Skeletal muscle tissue (tissue), 4 donors: ENCODE data around the gene UST. TPM values are rescaled to one million over a fixed set of nuclear protein-coding genes. Genes with fewer than 3 reads are reported as not detected.
"Not testable (repeated sequence)": the region's sequence is repeated elsewhere in the genome, so short reads cannot be mapped to it uniquely, and the experiment has no call there.

Source experiments
- H3K27ac ChIP-seq: one replicate; pipeline ENCODE4 v1.7.0; 2013; ENCODE audit warnings: mild to moderate bottlenecking, low read depth, low read length, inconsistent platforms
- H3K27me3 ChIP-seq, 3 donors: one replicate each; pipeline ENCODE4 v1.7.0; 2013; ENCODE audit warnings: low read length in 3 of 3; ENCODE audit not compliant: control insufficient read depth in 3 of 3, insufficient read depth in 3 of 3
- H3K36me3 ChIP-seq, 3 donors: one replicate each; pipeline ENCODE4 v1.7.0; 2013; ENCODE audit warnings: low read length in 3 of 3; ENCODE audit not compliant: control insufficient read depth in 3 of 3, insufficient read depth in 3 of 3
- H3K4me1 ChIP-seq, 3 donors: one replicate each; pipeline ENCODE4 v1.7.0; 2013; ENCODE audit warnings: low read length in 3 of 3, mild to moderate bottlenecking in 3 of 3; ENCODE audit not compliant: control insufficient read depth in 3 of 3, insufficient read depth in 3 of 3
- H3K4me3 ChIP-seq, 3 donors: one replicate each; pipeline ENCODE4 v1.7.0; 2013; ENCODE audit warnings: low read length in 3 of 3
- H3K9ac ChIP-seq, 3 donors: one replicate each; pipeline ENCODE4 v1.7.0; 2013; ENCODE audit warnings: low read length in 3 of 3, mild to moderate bottlenecking in 3 of 3, moderate library complexity in 2 of 3, low read depth in 1 of 3
- H3K9me3 ChIP-seq, 3 donors: one replicate each; pipeline ENCODE4 v1.7.0; 2013; ENCODE audit warnings: low read length in 3 of 3; ENCODE audit not compliant: control insufficient read depth in 3 of 3
- total RNA-seq: library from RNA; depleted of rRNA; stranded (reverse); fragments of >200 nt; gene quantifications from one replicate; pipeline ENCODE4 v1.2.3, GENCODE V29; 2014
- donor health status: Osteomylitis.

UST gene
- total RNA-seq, 1 donor from 2014 or later: 14.6 TPM

DNA sequence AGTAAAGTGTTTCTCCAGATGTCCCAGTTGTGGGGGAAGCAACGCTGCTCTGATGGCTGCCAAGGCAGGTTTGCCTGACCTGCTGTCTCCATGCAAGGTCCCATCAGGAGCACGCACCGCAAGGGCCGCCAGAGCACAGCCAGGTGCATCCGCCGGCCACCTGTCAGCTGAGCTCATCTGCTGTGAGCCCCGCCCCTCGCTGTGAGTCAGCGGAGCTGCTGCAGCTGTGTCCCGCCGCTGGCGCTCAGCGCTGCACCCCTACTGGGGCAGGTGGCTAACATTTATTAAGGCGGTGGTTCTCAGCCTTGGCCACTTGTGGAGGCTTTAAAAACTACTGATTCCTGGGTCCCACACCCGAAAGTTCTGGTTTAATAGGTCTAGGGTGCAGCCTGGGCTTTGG, 225.7 kb downstream of the UST start:
- H3K4me1 ChIP-seq: peaks cover 0 to 6% (median 6%) of the 10 kb centered on the region in 3 donors
- H3K27ac ChIP-seq: no peak overlapping the region
- H3K36me3 ChIP-seq: no peaks in the 10 kb centered on the region
- no peak overlapping the region for H3K4me3 ChIP-seq
- no peak overlapping the region for H3K9ac ChIP-seq
- peaks cover 0 to 2% (median 0%) of the 10 kb centered on the region in 3 donors for H3K9me3 ChIP-seq
- H3K27me3 ChIP-seq: peaks cover 9 to 18% (median 15%) of the 10 kb centered on the region in 3 donors

- no peak overlapping the region for H3K27ac ChIP-seq
- no peak overlapping the region for H3K9ac ChIP-seq
- peaks cover 9 to 18% (median 10%) of the 10 kb centered on the region in 3 donors for H3K27me3 ChIP-seq
- no peak overlapping the region for H3K4me3 ChIP-seq
- H3K36me3 ChIP-seq: no peaks in the 10 kb centered on the region
- peaks cover 0 to 6% (median 6%) of the 10 kb centered on the region in 3 donors for H3K4me1 ChIP-seq
- H3K9me3 ChIP-seq: peaks cover 0 to 2% (median 0%) of the 10 kb centered on the region in 3 donors
Observed at GRCh38 chr6:148973538-148974208, 226.8 kb downstream of the UST start.

DNA sequence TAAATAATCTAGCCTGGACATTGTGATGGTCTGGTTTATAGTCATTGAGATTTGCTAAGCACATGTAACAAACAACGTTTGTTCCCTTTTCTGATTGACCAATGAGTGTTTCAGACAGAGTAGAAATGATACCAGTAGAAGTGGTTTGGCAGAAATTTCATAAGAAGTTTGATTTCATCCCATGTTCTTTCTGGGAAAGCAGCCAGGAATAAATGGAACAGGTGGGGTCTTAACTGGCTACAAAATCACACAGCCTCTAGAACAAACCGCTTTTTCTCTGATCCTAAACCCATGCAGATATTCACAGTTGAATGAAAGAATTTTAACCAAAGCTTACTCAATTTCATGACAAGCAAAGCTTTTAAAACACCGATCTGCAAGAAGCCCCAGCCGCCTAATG, 227.5 kb downstream of the UST start:
- H3K27me3 ChIP-seq: peaks cover 9 to 17% (median 10%) of the 10 kb centered on the region in 3 donors
- H3K4me1 ChIP-seq: peaks cover 0 to 6% (median 6%) of the 10 kb centered on the region in 3 donors
- H3K9me3 ChIP-seq: peaks cover 0 to 2% (median 0%) of the 10 kb centered on the region in 3 donors
- H3K36me3 ChIP-seq: no peaks in the 10 kb centered on the region
- H3K27ac ChIP-seq: no peak overlapping the region
- H3K9ac ChIP-seq: no peak overlapping the region
- H3K4me3 ChIP-seq: no peak overlapping the region

DNA sequence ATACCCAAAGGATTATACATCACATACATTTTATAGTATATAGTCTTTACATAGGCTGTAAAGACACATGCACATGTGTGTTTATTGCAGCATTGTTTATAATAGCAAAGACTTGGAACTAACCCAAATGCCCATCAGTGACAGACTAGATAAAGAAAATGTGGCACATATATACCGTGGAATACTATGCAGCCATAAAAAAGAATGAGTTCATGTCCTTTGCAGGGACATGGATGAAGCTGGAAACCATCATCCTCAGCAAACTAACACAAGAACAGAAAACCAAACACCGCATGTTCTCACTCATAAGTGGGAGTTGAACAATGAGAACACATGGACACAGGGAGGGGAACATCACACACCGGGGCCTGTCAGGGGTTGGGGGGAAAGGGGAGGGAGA, 231.5 kb downstream of the UST start:
- H3K9me3 ChIP-seq, H3K4me1 ChIP-seq, H3K27ac ChIP-seq, H3K4me3 ChIP-seq, H3K27me3 ChIP-seq, H3K36me3 ChIP-seq, H3K9ac ChIP-seq: not testable (repeated sequence)

- Histone ChIP-seq H3K27ac (no peak overlapping the region), H3K4me3 (no peak overlapping the region), H3K4me1 (no peaks in the 10 kb centered on the region), H3K9ac (no peak overlapping the region), H3K9me3 (no peaks in the 10 kb centered on the region), H3K27me3 (no peaks in the 10 kb centered on the region), H3K36me3 (no peaks in the 10 kb centered on the region)
Observed at GRCh38 chr6:148979014-148979901, 232.4 kb downstream of the UST start.

DNA sequence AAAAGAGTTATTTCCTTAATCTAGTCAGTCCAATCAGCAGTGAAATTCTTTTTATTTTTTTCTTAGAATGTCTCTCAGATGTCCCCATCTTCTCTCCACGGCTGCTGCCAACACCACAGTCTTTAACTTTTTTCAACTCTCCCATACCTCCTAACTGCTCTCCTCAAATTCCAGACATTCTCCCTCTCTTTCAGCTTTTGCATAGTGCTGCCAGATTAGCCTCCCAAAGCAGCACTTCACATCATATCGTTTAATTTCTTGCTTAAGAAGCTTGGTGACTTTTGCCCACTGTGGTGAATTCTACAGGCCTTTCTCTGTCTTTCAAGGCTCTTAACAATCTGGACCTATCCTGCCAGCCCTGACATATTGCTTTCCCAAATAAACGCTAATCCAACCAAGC, 233.4 kb downstream of the UST start:
- Histone ChIP-seq H3K36me3 (no peaks in the 10 kb centered on the region), H3K9ac (no peak overlapping the region), H3K4me1 (no peaks in the 10 kb centered on the region), H3K27ac (no peak overlapping the region), H3K27me3 (no peaks in the 10 kb centered on the region), H3K4me3 (no peak overlapping the region), H3K9me3 (no peaks in the 10 kb centered on the region)

GRCh38 chr6:148981515-148981914, 234.7 kb downstream of the UST start:
- Histone ChIP-seq H3K4me3 (no peak overlapping the region), H3K27ac (no peak overlapping the region), H3K4me1 (no peaks in the 10 kb centered on the region), H3K9ac (no peak overlapping the region), H3K36me3 (no peaks in the 10 kb centered on the region), H3K27me3 (no peaks in the 10 kb centered on the region), H3K9me3 (no peaks in the 10 kb centered on the region)

DNA sequence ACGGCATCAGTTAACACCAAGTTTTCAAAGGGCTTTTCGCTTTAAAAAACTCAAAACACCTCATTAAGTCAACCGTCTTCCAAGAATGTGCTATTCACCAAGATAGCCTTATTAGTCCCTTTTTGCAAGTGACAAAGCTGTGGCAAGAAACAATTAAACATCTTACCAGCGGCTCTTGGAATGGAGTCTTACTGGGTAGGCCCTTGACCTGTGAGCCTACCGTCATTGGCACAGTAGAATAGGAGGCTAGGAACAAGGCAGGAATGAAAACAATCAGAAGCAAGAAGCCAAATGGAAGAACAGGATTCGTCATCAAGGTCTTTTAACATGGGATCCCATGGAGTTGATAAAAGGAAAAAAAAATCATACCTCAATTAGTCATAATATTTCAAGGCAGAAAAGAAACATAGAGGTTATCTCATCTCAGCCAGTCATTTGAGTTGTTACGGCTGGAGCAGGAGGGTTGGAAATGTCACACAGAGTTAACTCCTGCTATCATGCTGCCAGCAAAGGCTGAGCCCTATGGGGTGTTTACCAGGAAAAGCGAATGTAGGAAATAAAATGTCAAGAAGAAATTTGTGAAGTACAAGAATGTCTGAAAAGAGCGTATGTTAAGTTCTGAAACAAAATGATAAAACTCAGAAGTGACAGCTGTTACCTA, 236.4 kb downstream of the UST start:
- no peak overlapping the region for H3K27ac ChIP-seq
- H3K4me3 ChIP-seq: no peak overlapping the region
- no peaks in the 10 kb centered on the region for H3K4me1 ChIP-seq
- no peaks in the 10 kb centered on the region for H3K36me3 ChIP-seq
- H3K9ac ChIP-seq: no peak overlapping the region
- H3K27me3 ChIP-seq: no peaks in the 10 kb centered on the region
- H3K9me3 ChIP-seq: no peaks in the 10 kb centered on the region

DNA sequence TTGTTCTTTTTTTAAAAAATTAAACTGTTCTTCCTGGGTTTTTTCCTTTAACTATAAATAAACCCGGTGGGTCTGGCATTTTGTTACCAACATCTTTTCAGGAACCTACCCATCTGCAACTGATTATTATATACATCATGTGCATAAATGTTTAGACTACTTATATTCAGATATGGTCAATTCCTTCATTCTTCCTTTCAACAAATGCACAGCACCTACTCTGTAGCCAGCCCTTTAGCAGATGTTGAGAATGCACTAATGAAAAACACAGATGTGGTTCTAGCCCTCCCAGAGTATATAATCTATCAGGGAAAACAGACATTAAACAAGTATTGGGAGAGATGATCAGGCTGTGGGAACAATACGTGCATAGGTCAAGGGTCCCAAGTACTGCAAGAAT, 237.1 kb downstream of the UST start:
- Histone ChIP-seq H3K36me3 (no peaks in the 10 kb centered on the region), H3K4me1 (no peaks in the 10 kb centered on the region), H3K27ac (no peak overlapping the region), H3K27me3 (no peaks in the 10 kb centered on the region), H3K9ac (no peak overlapping the region), H3K4me3 (no peak overlapping the region), H3K9me3 (no peaks in the 10 kb centered on the region)
